K562 (cell line): ENCODE data around the gene POM121L12.

Source experiments
- ATF1 ChIP-seq, 2 experiments: fragments of 450-650 bp in 1 of 2; IDR thresholded peaks; 2 replicates each; pipeline ENCODE4 v1.6.1; 2016; ENCODE audit warnings: missing compliant biosample characterization in 1 of 2, missing genetic modification characterization in 1 of 2
- CTCF ChIP-seq, 3 experiments: IDR thresholded peaks in 2 of 3; conservative IDR thresholded peaks in 1 of 3; 2 replicates each; pipeline ENCODE4 v1.5.1; 2011 to 2012; ENCODE audit warnings: low read length in 3 of 3, mild to moderate bottlenecking in 3 of 3, control low read depth in 2 of 3, improper control_type of control experiment in 1 of 3, inconsistent platforms in 1 of 3, low read depth in 1 of 3, mixed read lengths in 1 of 3, moderate library complexity in 1 of 3; ENCODE audit not compliant: insufficient read depth in 2 of 3
- DNMT1 ChIP-seq: fragments of 450-650 bp; IDR thresholded peaks from 2 replicates; pipeline ENCODE4 v1.6.1; 2016; ENCODE audit warnings: antibody characterized with exemption, mild to moderate bottlenecking
- KDM1A ChIP-seq, 2 experiments: fragments of 450-650 bp; IDR thresholded peaks; 2 replicates each; pipeline ENCODE4 v1.6.1; 2016; ENCODE audit warnings: mild to moderate bottlenecking in 2 of 2
- MAZ ChIP-seq, 2 experiments: fragments of 450-650 bp in 1 of 2; sonication (generic) in 1 of 2; formaldehyde crosslinking; IDR thresholded peaks in 1 of 2; conservative IDR thresholded peaks in 1 of 2; 2 replicates each; pipeline versions ENCODE4 v1.4.0 to v1.5.0; 2020; ENCODE audit warnings: mild to moderate bottlenecking in 1 of 2, missing genetic modification reagents in 1 of 2
- USF2 ChIP-seq: sonication (generic); formaldehyde crosslinking; IDR thresholded peaks from 2 replicates; pipeline ENCODE4 v1.5.0; 2020; ENCODE audit warnings: missing genetic modification reagents
- ZNF354B ChIP-seq: fragments of 250-450 bp; sonication (Bioruptor Pico); IDR thresholded peaks from 2 replicates; pipeline ENCODE4 v1.4.0; 2020
- TF ChIP-seq, protein P1 (sequence below): sonication (generic); formaldehyde crosslinking; IDR thresholded peaks from 2 replicates; pipeline ENCODE4 v1.9.0; 2022; ENCODE audit warnings: mild to moderate bottlenecking, missing genetic modification reagents
- TF ChIP-seq, protein P2 (sequence below): sonication (generic); formaldehyde crosslinking; IDR thresholded peaks from 2 replicates; pipeline ENCODE4 v1.8.1; 2023; ENCODE audit warnings: mild to moderate bottlenecking, missing genetic modification reagents

DNA sequence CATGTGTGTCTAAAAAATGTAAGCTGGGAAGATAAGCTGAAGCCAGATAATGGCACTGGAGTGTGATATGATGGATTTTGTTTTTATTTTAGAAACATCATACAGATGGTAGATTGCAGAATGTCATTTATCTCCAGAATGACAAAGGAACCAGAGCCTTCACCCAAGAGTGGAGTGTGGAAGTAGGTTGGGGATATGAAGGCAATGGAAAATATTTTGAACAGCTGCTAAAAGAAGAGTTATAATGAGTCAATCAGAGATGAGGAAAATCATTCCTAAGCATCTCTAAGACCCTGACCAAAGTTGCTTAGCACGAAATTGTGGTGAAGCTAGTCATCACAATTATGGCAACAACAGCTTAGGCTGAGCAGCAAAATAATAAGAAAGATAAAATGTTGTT is 39.8 kb upstream of the POM121L12 start:
- TF ChIP-seq CTCF (IDR thresholded peaks at IDR 0.05 in 2 of 3, conservative IDR thresholded peaks at IDR 0.05 in 1 of 3; ENCODE audit: insufficient read depth in 2 of 3, low read depth in 1 of 3, low read length in 3 of 3): no peak
- TF ChIP-seq, protein P1, sequence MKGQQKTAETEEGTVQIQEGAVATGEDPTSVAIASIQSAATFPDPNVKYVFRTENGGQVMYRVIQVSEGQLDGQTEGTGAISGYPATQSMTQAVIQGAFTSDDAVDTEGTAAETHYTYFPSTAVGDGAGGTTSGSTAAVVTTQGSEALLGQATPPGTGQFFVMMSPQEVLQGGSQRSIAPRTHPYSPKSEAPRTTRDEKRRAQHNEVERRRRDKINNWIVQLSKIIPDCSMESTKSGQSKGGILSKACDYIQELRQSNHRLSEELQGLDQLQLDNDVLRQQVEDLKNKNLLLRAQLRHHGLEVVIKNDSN (CRISPR knock-in tag): no peak
- TF ChIP-seq, protein P2, sequence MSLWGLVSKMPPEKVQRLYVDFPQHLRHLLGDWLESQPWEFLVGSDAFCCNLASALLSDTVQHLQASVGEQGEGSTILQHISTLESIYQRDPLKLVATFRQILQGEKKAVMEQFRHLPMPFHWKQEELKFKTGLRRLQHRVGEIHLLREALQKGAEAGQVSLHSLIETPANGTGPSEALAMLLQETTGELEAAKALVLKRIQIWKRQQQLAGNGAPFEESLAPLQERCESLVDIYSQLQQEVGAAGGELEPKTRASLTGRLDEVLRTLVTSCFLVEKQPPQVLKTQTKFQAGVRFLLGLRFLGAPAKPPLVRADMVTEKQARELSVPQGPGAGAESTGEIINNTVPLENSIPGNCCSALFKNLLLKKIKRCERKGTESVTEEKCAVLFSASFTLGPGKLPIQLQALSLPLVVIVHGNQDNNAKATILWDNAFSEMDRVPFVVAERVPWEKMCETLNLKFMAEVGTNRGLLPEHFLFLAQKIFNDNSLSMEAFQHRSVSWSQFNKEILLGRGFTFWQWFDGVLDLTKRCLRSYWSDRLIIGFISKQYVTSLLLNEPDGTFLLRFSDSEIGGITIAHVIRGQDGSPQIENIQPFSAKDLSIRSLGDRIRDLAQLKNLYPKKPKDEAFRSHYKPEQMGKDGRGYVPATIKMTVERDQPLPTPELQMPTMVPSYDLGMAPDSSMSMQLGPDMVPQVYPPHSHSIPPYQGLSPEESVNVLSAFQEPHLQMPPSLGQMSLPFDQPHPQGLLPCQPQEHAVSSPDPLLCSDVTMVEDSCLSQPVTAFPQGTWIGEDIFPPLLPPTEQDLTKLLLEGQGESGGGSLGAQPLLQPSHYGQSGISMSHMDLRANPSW: no peak
- TF ChIP-seq KDM1A (IDR thresholded peaks at IDR 0.05): no peak
- TF ChIP-seq ZNF354B (CRISPR knock-in tag): no peak
- no peak for TF ChIP-seq DNMT1
- TF ChIP-seq ATF1 (CRISPR knock-in tag; IDR thresholded peaks at IDR 0.05): no peak
- no peak for TF ChIP-seq ATF1 (tag; IDR thresholded peaks at IDR 0.05)
- no peak for TF ChIP-seq MAZ (CRISPR knock-in tag; conservative IDR thresholded peaks at IDR 0.05 in 1 of 2, IDR thresholded peaks at IDR 0.05 in 1 of 2)
- no peak for TF ChIP-seq USF2 (CRISPR knock-in tag)
